AG09309 (cell line): ENCODE results near the gene KIF26A.

Source experiments
- DNase-seq: peaks from one replicate; pipeline ENCODE4 v3.0.0-alpha.2; 2010; ENCODE audit warnings: low read depth
- H3K4me3 ChIP-seq: 2 replicates; pipeline ENCODE4 v1.5.1; 2011; ENCODE audit warnings: mild to moderate bottlenecking, low read depth, low read length, moderate library complexity; ENCODE audit not compliant: control insufficient read depth
- CTCF ChIP-seq: IDR thresholded peaks from 2 replicates; pipeline ENCODE4 v1.5.1; 2011; ENCODE audit warnings: mild to moderate bottlenecking, low read depth, low read length, inconsistent platforms; ENCODE audit not compliant: insufficient read depth, control insufficient read depth; ENCODE audit errors: missing control alignments

The KIF26A gene

DNA sequence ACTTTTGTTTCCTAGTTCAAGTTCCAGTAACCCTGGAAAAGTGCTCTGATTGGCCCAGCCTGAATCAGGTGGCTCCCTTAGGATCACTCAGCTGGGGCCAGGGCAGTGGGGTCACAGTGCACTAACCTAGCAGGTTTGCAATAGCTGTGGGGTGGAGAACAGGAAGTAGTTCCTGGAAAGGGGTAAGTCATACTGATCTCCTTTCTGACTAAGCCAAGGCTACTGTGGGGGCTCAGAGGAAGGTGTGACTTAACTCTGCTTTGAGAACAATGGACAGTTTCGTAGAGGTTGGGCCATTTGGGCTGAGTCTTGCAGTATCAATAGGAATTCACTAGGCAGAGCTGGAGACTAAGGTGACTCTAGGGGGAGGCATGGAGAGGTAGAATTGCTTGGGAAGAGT lies 89.4 kb downstream of the KIF26A start:
- H3K4me3 ChIP-seq: no peak overlapping the region
- TF ChIP-seq CTCF: no peak
- no peak for DNase-seq

- no peak for TF ChIP-seq CTCF
- no peak overlapping the region for H3K4me3 ChIP-seq
- no peak for DNase-seq
Observed at GRCh38 chr14:104228221-104228620, 89.8 kb downstream of the KIF26A start.

- no peak for TF ChIP-seq CTCF
- H3K4me3 ChIP-seq: no peak overlapping the region
- DNase-seq: no peak
Observed at GRCh38 chr14:104228716-104229533, 90.5 kb downstream of the KIF26A start.

DNA sequence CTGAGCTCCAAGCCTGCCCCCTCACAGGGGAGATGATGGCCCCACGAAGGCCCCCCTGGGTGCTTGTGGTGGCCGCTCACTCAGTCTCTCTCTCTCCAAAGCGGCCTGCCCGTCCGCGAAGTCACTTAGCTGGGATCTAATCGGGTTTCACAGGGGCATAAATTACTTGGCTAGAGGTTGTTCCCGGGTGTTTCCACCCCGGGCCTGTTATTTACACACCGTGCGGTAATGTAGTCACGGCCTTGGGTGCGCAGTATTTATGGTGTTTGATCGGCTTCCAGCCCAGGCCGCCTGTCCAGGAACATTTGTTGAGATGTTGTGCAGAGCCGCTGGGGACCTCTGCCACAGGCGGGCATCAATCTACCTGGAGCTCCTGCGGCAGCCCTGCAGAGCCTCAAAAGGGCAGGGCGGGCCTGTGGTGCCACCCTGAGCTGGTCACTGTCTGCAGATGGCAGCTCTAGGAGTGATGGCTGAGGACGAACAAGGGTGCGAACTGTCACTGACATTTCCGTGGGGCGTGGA lies 91.2 kb downstream of the KIF26A start:
- no peak for DNase-seq
- TF ChIP-seq CTCF: no peak
- no peak overlapping the region for H3K4me3 ChIP-seq

DNA sequence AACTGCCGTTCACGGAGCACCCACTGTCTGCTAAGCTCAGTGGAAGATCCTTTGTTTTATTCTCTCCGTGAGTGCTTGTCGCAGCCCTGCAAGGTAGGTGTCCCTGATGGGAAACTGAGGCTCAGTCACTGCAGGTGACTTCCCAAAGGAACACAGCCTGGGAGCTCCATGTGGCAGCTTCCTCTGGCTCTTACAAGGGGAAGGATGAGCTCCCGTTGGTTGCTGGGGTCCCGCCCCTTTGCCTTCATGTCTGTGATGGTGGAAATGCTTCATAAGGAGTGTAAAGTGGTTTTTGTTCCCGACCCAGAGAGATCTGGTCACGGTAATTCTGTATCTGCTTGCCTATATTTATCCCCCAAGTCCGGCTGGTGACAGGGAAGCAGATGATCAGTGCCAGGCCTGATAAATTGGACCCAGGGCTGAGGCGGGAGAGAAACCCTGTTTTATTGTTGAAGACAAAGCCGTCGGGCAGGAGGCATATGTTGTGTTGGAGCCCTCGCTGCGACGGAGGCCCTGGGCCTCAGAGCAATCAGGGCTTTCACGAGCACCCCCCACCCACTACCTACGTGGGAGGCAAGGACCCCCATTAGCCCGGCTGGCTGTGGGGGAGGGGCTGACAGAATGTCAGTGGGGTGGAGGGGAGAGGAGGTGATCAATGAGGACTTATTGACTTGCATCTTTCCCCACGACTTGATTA lies 91.9 kb downstream of the KIF26A start:
- H3K4me3 ChIP-seq: no peak overlapping the region
- TF ChIP-seq CTCF: no peak
- DNase-seq: no peak
